Fibroblast of lung (primary cell): Measurements from ENCODE around the gene AADAT.

Experiments
- EZH2 ChIP-seq: IDR thresholded peaks from 2 replicates; pipeline ENCODE4 v1.5.1; 2012; ENCODE audit warnings: low read length, control low read depth, mild to moderate bottlenecking; ENCODE audit errors: missing control alignments
- TF ChIP-seq, protein P1 (sequence below), 2 donors: IDR thresholded peaks in 1 of 2; conservative IDR thresholded peaks in 1 of 2; 1 replicate in 1 of 2; 2 replicates in 1 of 2; pipeline ENCODE4 v1.5.1; 2011 to 2012; ENCODE audit warnings: low read length in 2 of 2, control low read depth in 1 of 2, inconsistent platforms in 1 of 2, low read depth in 1 of 2, mild to moderate bottlenecking in 1 of 2

DNA sequence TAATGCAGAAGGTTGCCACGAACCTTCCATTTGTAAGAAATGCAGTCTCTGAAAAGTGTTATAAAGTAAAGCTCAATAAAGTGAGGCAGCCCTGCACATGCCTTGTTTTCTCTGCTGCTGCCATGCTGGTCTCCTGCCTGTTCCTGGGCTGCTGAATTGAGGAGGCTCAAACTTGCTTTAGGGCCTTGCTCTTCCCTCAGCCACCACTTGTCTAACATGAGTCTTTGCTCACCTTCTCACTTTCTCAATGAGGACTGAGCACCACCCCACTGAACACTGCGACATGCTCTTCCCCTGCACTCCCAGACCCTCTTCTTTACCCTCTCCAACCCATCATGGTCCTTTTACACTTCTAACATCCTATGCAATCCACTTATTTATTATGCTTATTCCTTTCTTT, 38.4 kb downstream of the AADAT start:
- TF ChIP-seq, protein P1, sequence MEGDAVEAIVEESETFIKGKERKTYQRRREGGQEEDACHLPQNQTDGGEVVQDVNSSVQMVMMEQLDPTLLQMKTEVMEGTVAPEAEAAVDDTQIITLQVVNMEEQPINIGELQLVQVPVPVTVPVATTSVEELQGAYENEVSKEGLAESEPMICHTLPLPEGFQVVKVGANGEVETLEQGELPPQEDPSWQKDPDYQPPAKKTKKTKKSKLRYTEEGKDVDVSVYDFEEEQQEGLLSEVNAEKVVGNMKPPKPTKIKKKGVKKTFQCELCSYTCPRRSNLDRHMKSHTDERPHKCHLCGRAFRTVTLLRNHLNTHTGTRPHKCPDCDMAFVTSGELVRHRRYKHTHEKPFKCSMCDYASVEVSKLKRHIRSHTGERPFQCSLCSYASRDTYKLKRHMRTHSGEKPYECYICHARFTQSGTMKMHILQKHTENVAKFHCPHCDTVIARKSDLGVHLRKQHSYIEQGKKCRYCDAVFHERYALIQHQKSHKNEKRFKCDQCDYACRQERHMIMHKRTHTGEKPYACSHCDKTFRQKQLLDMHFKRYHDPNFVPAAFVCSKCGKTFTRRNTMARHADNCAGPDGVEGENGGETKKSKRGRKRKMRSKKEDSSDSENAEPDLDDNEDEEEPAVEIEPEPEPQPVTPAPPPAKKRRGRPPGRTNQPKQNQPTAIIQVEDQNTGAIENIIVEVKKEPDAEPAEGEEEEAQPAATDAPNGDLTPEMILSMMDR (conservative IDR thresholded peaks at IDR 0.05 in 1 of 2, IDR thresholded peaks at IDR 0.05 in 1 of 2; ENCODE audit: low read depth in 1 of 2, low read length in 2 of 2) = no peak
- TF ChIP-seq EZH2 = no peak
